Measurements from ENCODE around the gene ZMYM4.

Gene ZMYM4

GRCh38 chr1:35452106-35452774, 183.7 kb downstream of the ZMYM4 start:
- DNase-seq (ENCODE audit: low read depth) = peak; percentile 82
- no peak for TF ChIP-seq CTCF (conservative IDR thresholded peaks at IDR 0.05; ENCODE audit: control insufficient read depth, insufficient read depth, low read depth, low read length)
- H3K4me3 ChIP-seq (ENCODE audit: control insufficient read depth, low read depth, low read length) = no peak overlapping the region

- no peak for DNase-seq (ENCODE audit: low read depth)
- H3K4me3 ChIP-seq (ENCODE audit: control insufficient read depth, low read depth, low read length) = no peak overlapping the region
- no peak for TF ChIP-seq CTCF (conservative IDR thresholded peaks at IDR 0.05; ENCODE audit: control insufficient read depth, insufficient read depth, low read depth, low read length)
Measured at GRCh38 chr1:35453031-35453430, 184.5 kb downstream of the ZMYM4 start.

- no peak for DNase-seq (ENCODE audit: low read depth)
- H3K4me3 ChIP-seq (ENCODE audit: control insufficient read depth, low read depth, low read length) = no peak overlapping the region
- no peak for TF ChIP-seq CTCF (conservative IDR thresholded peaks at IDR 0.05; ENCODE audit: control insufficient read depth, insufficient read depth, low read depth, low read length)
Measured at GRCh38 chr1:35454176-35454575, 185.7 kb downstream of the ZMYM4 start.

- peak; percentile 49 for TF ChIP-seq CTCF (conservative IDR thresholded peaks at IDR 0.05; ENCODE audit: control insufficient read depth, insufficient read depth, low read depth, low read length)
- no peak overlapping the region for H3K4me3 ChIP-seq (ENCODE audit: control insufficient read depth, low read depth, low read length)
- DNase-seq (ENCODE audit: low read depth) = peak; percentile 89
Measured at GRCh38 chr1:35454616-35455015, 186.1 kb downstream of the ZMYM4 start.

- H3K4me3 ChIP-seq (ENCODE audit: control insufficient read depth, low read depth, low read length) = no peak overlapping the region
- no peak for DNase-seq (ENCODE audit: low read depth)
- no peak for TF ChIP-seq CTCF (conservative IDR thresholded peaks at IDR 0.05; ENCODE audit: control insufficient read depth, insufficient read depth, low read depth, low read length)
Measured at GRCh38 chr1:35460796-35461195, 192.3 kb downstream of the ZMYM4 start.

GRCh38 chr1:35461966-35462651, 193.6 kb downstream of the ZMYM4 start:
- TF ChIP-seq CTCF (conservative IDR thresholded peaks at IDR 0.05; ENCODE audit: control insufficient read depth, insufficient read depth, low read depth, low read length) = no peak
- no peak for DNase-seq (ENCODE audit: low read depth)
- H3K4me3 ChIP-seq (ENCODE audit: control insufficient read depth, low read depth, low read length) = no peak overlapping the region

Data from fibroblast of mammary gland (primary cell).